ENCODE results near the gene IL19. TPM values are rescaled to one million over a fixed set of nuclear protein-coding genes. Genes with fewer than 3 reads are reported as not detected.

Gene IL19
- total RNA-seq, 1 experiment from 2014 or later: not detected

DNA sequence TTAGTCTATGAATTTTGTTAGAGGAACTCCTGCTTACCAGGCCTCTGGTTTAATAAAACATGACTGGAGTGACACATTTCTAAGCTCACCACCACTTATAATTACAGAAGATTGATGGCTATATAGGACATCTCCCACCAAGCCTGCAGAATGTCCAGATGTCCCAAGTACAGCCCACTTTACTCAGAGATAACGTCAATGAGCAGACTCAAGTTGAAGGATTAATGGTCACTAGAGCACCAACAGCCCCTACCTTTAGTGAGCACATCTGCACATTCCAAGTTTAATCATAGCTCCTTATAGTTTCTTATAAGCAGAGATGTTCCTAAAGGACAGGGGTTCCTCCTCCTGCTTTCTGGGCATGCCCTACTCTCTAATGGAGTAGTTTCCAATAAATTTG, 57.5 kb downstream of the IL19 start:
- peaks cover 0 to 3% of the 10 kb centered on the region in 2 experiments; a peak in 1 of 4 replicates for H3K4me1 Mint-ChIP-seq
- Histone ChIP-seq H3K14ac (ENCODE audit: insufficient read depth, low read length) (no peak overlapping the region), H3K27ac (ENCODE audit: insufficient read length, low read depth, low read length) (no peak overlapping the region), H3K23me2 (ENCODE audit: insufficient read length, low read depth, low read length, poor library complexity, severe bottlenecking) (no peaks in the 10 kb centered on the region), H2BK15ac (ENCODE audit: low read depth, low read length) (no peak overlapping the region), H2AFZ (ENCODE audit: low read length) (no peak overlapping the region), H2BK5ac (ENCODE audit: insufficient read length, low read length) (no peak overlapping the region), H3K79me1 (ENCODE audit: insufficient read depth, low read depth, low read length, poor library complexity, severe bottlenecking) (no peaks in the 10 kb centered on the region), H2AK5ac (ENCODE audit: insufficient read length, low read length) (no peak overlapping the region), H3K4me1 (ENCODE audit: insufficient read depth, low read length) (no peaks in the 10 kb centered on the region), H2BK12ac (ENCODE audit: insufficient read length, low read depth, low read length) (no peak overlapping the region), H3K23ac (ENCODE audit: insufficient read length, low read depth, low read length) (no peak overlapping the region), H3K27me3 (ENCODE audit: insufficient read depth, low read length) (no peaks in the 10 kb centered on the region), H3K4me2 (ENCODE audit: insufficient read depth, insufficient read length, low read length) (no peak overlapping the region), H4K20me1 (ENCODE audit: control insufficient read depth, insufficient read depth, insufficient read length) (no peaks in the 10 kb centered on the region), H4K5ac (ENCODE audit: insufficient read length, low read depth, low read length) (no peak overlapping the region), H3K56ac (ENCODE audit: insufficient read length, low read depth, low read length) (no peak overlapping the region), H4K8ac (replicated peaks; ENCODE audit: insufficient read length, low read depth, low read length) (no peak overlapping the region), H2BK120ac (ENCODE audit: low read depth, low read length, poor library complexity, severe bottlenecking) (no peak overlapping the region), H4K91ac (ENCODE audit: insufficient read length, low read depth, low read length) (no peak overlapping the region), H3K18ac (ENCODE audit: insufficient read length, low read depth, low read length) (no peak overlapping the region), H2BK20ac (ENCODE audit: low read depth, low read length, poor library complexity, severe bottlenecking) (no peak overlapping the region), H3K79me2 (ENCODE audit: insufficient read depth, low read length) (no peaks in the 10 kb centered on the region), H3K9ac (ENCODE audit: extremely low read depth, insufficient read length, low read length) (no peak overlapping the region), H3T11ph (ENCODE audit: low read length) (no peak overlapping the region), H3K4ac (ENCODE audit: low read depth, low read length) (no peak overlapping the region), H3K9me3 (ENCODE audit: control insufficient read depth, low read depth, low read length) (no peaks in the 10 kb centered on the region)
- no peak overlapping the region for H3K4me3 Mint-ChIP-seq
- no peaks in the 10 kb centered on the region; the same call in none of the 2 replicates for H3K27me3 Mint-ChIP-seq (ENCODE audit: low read depth)
- no peak for DNase-seq
- no CpG with 5 or more reads among the region's 1 CpG for WGBS (ENCODE audit: extremely low coverage, insufficient read length, low lambda C conversion rate)
- TF ChIP-seq, protein P1, sequence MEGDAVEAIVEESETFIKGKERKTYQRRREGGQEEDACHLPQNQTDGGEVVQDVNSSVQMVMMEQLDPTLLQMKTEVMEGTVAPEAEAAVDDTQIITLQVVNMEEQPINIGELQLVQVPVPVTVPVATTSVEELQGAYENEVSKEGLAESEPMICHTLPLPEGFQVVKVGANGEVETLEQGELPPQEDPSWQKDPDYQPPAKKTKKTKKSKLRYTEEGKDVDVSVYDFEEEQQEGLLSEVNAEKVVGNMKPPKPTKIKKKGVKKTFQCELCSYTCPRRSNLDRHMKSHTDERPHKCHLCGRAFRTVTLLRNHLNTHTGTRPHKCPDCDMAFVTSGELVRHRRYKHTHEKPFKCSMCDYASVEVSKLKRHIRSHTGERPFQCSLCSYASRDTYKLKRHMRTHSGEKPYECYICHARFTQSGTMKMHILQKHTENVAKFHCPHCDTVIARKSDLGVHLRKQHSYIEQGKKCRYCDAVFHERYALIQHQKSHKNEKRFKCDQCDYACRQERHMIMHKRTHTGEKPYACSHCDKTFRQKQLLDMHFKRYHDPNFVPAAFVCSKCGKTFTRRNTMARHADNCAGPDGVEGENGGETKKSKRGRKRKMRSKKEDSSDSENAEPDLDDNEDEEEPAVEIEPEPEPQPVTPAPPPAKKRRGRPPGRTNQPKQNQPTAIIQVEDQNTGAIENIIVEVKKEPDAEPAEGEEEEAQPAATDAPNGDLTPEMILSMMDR (conservative IDR thresholded peaks at IDR 0.05): no peak
- 0 out of 7 replicates have a peak, but pooled peaks cover 0 to 2% (median 0%) of the 10 kb centered on the region in 3 experiments for H3K36me3 Mint-ChIP-seq (ENCODE audit: insufficient read depth in 1 of 3, low read depth in 3 of 3)
- no peak overlapping the region for H3K27ac Mint-ChIP-seq
- no peaks in the 10 kb centered on the region for H3K9me3 Mint-ChIP-seq

Measured in H9 (cell line).